ENCODE measurements around the gene NEU1.

The NEU1 gene

DNA sequence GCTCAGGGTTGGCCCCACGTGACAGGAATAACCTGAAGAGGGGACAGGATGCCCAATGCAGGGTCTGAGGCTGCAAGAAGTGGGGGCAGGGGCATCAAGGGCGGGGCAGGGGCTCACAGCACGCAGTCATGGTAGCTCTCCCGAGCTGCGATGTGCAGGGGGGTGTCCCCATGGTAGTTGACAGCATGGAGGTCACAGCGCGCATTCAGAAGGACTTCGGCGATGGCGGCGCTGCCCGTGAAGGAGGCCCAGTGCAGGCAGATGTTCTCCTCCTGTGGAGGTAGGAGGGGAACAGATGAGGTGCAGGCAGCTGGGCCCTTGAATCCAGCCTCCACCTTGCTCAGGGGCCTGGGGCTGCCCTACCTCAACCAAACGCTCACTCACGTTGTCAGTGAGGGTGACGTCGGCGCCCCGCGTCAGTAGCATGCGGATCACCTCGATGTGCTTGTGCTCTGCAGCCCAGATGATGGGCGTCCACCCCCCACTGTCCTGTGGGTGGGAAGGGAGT is 22.0 kb upstream of the NEU1 start:
- TF ChIP-seq USF1 (IDR thresholded peaks at IDR 0.05) (no peak), TCF12 (IDR thresholded peaks at IDR 0.05; ENCODE audit: low read depth) (no peak), EGR1 (IDR thresholded peaks at IDR 0.05) (no peak), ZBTB7A (IDR thresholded peaks at IDR 0.05; ENCODE audit: low read depth) (no peak), RAD21 (IDR thresholded peaks at IDR 0.05; ENCODE audit: low read depth) (no peak), REST (IDR thresholded peaks at IDR 0.05; ENCODE audit: low read depth) (no peak), TEAD4 (IDR thresholded peaks at IDR 0.05) (no peak), CREB1 (IDR thresholded peaks at IDR 0.05; ENCODE audit: low read depth) (no peak), NFIC (IDR thresholded peaks at IDR 0.05) (no peak), EP300 (IDR thresholded peaks at IDR 0.05; ENCODE audit: borderline replicate concordance) (no peak), YY1 (IDR thresholded peaks at IDR 0.05; ENCODE audit: low read depth) (no peak), TAF1 (IDR thresholded peaks at IDR 0.05; ENCODE audit: low read depth) (no peak), CEBPB (IDR thresholded peaks at IDR 0.05) (no peak), FOXM1 (IDR thresholded peaks at IDR 0.05; ENCODE audit: borderline replicate concordance, low read depth) (no peak)
- TF ChIP-seq, protein P1, sequence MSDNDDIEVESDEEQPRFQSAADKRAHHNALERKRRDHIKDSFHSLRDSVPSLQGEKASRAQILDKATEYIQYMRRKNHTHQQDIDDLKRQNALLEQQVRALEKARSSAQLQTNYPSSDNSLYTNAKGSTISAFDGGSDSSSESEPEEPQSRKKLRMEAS (IDR thresholded peaks at IDR 0.05) = no peak

DNA sequence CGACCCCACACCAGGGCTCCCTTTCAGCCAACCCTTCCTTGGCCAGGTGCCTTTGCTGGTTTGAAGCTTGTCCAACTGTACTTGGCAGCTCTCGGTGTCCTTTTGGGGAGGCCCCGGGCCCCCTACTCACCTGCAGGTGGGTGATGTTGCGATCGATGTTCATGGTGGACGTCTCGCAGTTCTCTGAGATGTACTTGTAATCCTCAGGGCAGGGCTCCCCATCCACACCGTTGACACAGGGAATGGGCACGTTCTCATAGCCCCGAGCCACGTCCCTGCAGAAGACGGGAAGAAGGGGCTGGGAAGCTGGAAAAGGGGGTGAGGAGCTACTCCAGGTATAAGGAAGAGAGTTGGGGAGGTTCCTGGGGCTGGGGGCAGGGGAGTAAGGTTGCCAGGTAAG is 21.1 kb upstream of the NEU1 start:
- TF ChIP-seq CEBPB (IDR thresholded peaks at IDR 0.05) = no peak
- no peak for TF ChIP-seq RAD21 (IDR thresholded peaks at IDR 0.05; ENCODE audit: low read depth)
- TF ChIP-seq, protein P1 (IDR thresholded peaks at IDR 0.05) = no peak
- TF ChIP-seq CREB1 (IDR thresholded peaks at IDR 0.05; ENCODE audit: low read depth) = no peak
- no peak for TF ChIP-seq EGR1 (IDR thresholded peaks at IDR 0.05)
- TF ChIP-seq FOXM1 (IDR thresholded peaks at IDR 0.05; ENCODE audit: borderline replicate concordance, low read depth) = no peak
- TF ChIP-seq ZBTB7A (IDR thresholded peaks at IDR 0.05; ENCODE audit: low read depth) = no peak
- no peak for TF ChIP-seq TEAD4 (IDR thresholded peaks at IDR 0.05)

DNA sequence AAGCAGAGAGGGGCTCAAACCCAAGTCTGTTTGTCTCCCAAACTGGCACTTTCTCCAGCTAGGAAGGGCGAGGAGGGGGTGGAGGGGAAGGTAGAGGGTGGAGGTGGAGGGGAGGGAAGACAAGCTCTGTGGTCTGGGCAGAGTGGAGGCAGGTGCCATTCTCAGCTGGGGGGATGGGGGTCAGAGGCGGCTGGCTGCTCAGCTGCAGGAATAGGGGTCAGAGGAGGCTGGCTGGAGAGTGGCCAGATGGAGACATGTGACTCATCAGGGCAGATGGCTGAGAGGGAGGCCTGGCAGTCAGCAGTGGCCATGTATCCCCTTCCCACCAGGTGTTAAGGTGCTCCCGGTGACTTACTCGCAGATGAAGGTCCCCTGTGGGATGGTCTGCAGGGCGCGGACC is 19.7 kb upstream of the NEU1 start:
- no peak for TF ChIP-seq EP300 (IDR thresholded peaks at IDR 0.05; ENCODE audit: borderline replicate concordance)
- TF ChIP-seq TEAD4 (IDR thresholded peaks at IDR 0.05) = no peak
- no peak for TF ChIP-seq FOXM1 (IDR thresholded peaks at IDR 0.05; ENCODE audit: borderline replicate concordance, low read depth)
- TF ChIP-seq YY1 (IDR thresholded peaks at IDR 0.05; ENCODE audit: low read depth) = no peak
- no peak for TF ChIP-seq CEBPB (IDR thresholded peaks at IDR 0.05)
- TF ChIP-seq, protein P1 (IDR thresholded peaks at IDR 0.05) = no peak
- no peak for TF ChIP-seq CREB1 (IDR thresholded peaks at IDR 0.05; ENCODE audit: low read depth)
- no peak for TF ChIP-seq TAF1 (IDR thresholded peaks at IDR 0.05; ENCODE audit: low read depth)
- TF ChIP-seq REST (IDR thresholded peaks at IDR 0.05; ENCODE audit: low read depth) = no peak
- no peak for TF ChIP-seq USF1 (IDR thresholded peaks at IDR 0.05)
- TF ChIP-seq EGR1 (IDR thresholded peaks at IDR 0.05) = no peak
- TF ChIP-seq RAD21 (IDR thresholded peaks at IDR 0.05; ENCODE audit: low read depth) = no peak
- no peak for TF ChIP-seq ZBTB7A (IDR thresholded peaks at IDR 0.05; ENCODE audit: low read depth)
- no peak for TF ChIP-seq TCF12 (IDR thresholded peaks at IDR 0.05; ENCODE audit: low read depth)
- TF ChIP-seq NFIC (IDR thresholded peaks at IDR 0.05) = no peak

DNA sequence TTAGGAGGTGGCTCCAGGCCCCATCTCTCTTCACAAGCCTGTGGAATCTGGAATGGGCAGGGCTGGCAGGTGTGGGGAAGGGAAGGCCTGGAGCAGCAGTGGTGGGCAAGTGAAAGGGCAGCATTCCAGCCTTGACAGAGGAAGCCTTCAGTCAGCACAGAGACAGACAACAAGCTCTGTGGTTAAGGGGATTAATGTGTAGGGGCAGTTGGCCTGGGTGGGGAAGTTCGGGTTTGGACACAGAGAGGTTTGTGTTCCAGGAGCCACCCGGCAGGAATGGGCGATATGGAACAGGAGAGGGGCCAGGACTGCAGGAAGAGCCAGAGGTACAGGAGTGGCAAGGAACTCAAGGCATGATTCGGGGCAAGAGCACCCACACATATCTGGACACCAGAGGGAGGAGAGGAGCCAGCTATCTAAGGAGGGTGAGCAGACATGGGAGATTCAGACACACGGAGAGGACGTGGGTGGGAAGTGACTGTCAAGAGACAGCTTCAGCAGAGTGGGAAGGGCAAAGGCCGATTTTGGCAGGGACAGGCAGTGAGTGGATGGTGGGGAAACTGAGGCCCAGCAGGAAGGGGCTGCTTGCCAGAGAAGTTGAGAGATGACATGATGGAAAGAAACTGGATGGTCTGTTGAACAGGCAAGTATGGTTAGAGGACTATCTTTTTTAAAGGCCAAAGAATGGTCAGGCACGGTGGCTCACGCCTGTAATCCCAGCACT is 18.7 kb upstream of the NEU1 start:
- TF ChIP-seq NFIC (IDR thresholded peaks at IDR 0.05) (no peak), FOXM1 (IDR thresholded peaks at IDR 0.05; ENCODE audit: borderline replicate concordance, low read depth) (no peak), TAF1 (IDR thresholded peaks at IDR 0.05; ENCODE audit: low read depth) (no peak), EGR1 (IDR thresholded peaks at IDR 0.05) (no peak), RAD21 (IDR thresholded peaks at IDR 0.05; ENCODE audit: low read depth) (no peak), YY1 (IDR thresholded peaks at IDR 0.05; ENCODE audit: low read depth) (no peak), TCF12 (IDR thresholded peaks at IDR 0.05; ENCODE audit: low read depth) (no peak)
- TF ChIP-seq, protein P1 (IDR thresholded peaks at IDR 0.05) = no peak

DNA sequence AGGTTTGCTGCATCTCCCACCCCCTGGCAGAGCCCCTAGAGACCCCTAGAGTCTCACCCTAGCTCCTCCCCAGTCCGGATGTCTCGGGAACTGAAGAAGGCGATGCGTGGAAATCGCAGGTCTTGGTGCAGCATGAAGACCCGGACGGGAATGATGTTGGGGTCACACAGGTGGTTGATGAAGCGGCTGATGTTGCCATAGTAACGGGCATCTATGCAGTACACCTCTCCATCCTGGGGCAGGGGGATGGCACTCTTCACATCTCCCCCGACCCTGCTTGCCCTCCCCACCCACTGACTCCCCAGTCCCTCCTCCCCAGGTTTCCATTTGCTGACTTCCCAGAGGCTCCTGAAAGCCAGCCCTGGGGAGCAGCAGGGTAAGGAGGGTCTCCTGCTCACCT is 18.0 kb upstream of the NEU1 start:
- TF ChIP-seq EGR1 (IDR thresholded peaks at IDR 0.05) = no peak
- TF ChIP-seq TCF12 (IDR thresholded peaks at IDR 0.05; ENCODE audit: low read depth) = no peak
- TF ChIP-seq, protein P1 (IDR thresholded peaks at IDR 0.05) = no peak
- TF ChIP-seq EP300 (IDR thresholded peaks at IDR 0.05; ENCODE audit: borderline replicate concordance) = no peak
- no peak for TF ChIP-seq CREB1 (IDR thresholded peaks at IDR 0.05; ENCODE audit: low read depth)
- no peak for TF ChIP-seq TAF1 (IDR thresholded peaks at IDR 0.05; ENCODE audit: low read depth)
- no peak for TF ChIP-seq YY1 (IDR thresholded peaks at IDR 0.05; ENCODE audit: low read depth)
- no peak for TF ChIP-seq USF1 (IDR thresholded peaks at IDR 0.05)
- TF ChIP-seq NFIC (IDR thresholded peaks at IDR 0.05) = no peak
- TF ChIP-seq CEBPB (IDR thresholded peaks at IDR 0.05) = no peak
- no peak for TF ChIP-seq FOXM1 (IDR thresholded peaks at IDR 0.05; ENCODE audit: borderline replicate concordance, low read depth)
- no peak for TF ChIP-seq ZBTB7A (IDR thresholded peaks at IDR 0.05; ENCODE audit: low read depth)

All from Ishikawa (cell line).